Putamen (tissue), 1 donor: ENCODE results near the gene NCOR1.
A peak's percentile ranks its signal among the peaks of the same experiment; 100 is the strongest.
"Not testable (repeated sequence)": the region's sequence is repeated elsewhere in the genome, so short reads cannot be mapped to it uniquely, and the experiment has no call there.

Experiments
- DNase-seq: peaks from one replicate; pipeline ENCODE4 v3.0.0-alpha.2; 2016; ENCODE audit warnings: low spot score

The NCOR1 gene

DNA sequence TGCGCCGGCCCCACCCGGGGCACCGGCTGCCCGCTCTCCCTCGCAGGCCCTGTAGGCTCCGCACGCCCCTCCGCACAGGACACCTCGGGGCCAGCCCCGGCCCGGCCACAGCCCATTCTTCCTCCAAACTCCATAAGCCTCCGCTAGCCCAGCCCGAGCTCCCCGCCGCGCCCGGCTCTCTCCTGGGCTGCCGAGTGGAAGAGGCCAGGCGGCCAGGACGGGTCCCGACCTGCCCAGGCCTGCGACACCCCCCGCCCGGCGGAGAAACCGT is 397 bp downstream of the NCOR1 start:
- DNase-seq: no peak

DNA sequence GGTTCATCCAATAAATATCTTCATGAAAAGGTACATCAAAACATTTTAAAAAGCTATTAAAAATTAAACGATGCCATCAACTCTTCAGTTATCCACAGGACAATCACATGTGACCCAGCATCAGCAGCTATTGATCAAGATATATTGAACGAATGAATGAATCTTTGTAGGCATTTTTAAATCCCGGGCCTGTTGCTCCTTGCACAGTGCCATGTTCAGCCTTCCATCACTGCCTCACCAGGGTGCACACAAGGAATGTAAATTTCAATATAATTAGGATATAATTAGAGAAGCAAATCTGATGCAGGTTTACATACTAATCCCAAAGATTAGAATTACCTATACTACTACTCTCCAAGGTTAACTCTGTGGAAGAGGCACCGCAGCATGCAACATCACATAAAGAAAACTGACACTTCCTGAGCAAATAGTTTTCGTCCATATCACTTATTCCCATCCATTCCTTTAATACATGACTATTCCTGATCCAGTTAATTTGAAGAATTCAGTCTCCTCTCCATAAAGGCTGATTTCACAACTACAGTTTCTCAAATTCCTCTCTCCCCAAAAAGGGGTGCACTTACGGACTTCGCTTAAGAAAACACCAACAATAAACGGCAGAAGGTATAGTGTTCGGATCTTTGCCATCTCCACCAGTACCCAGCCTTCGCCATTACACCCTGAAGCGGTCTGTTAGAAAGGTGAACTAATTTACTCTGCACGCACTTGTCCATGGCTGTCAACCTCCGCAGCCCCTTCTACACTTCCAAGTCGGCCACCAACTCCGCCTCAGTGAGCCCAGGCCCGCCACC is 938 bp downstream of the NCOR1 start:
- peak; percentile 5 for DNase-seq

DNA sequence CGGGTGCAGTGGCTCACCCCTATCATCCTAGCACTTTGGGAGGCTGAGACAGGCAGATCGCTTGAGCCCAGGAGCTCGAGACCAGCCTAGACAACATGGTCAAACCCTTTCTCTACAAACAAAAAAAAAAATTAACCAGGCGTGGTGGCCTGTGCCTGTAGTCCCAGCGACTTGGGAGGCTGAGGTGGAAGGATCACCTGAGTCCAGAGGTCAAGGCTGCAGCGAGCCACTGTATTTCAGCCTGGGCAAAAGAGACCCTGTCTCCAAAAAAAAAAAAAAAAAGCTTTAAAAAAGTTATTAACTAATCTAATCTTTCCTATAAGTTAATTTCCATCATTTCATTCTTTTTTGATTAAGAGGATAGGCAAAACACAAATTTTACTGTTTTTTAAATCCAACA is 2.5 kb downstream of the NCOR1 start:
- DNase-seq: no peak

DNA sequence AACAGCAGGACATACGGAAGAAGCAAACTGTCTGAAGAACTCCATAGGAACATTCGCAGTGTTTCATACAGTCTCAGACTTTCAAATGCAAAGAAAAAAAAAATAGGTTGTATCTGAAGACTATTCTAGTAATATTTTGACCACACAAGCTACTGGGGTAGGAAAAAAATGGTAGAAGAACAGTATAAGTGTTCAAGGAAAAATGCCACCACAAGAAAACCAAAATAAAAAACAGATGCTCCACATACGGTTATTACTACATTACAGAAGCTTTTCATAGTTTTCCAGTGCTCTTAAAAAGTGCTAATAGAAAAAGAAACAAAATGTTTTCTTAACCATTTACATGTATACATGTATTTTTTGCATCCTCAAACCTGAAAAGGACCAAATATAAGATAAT is 3.7 kb downstream of the NCOR1 start:
- no peak for DNase-seq

DNA sequence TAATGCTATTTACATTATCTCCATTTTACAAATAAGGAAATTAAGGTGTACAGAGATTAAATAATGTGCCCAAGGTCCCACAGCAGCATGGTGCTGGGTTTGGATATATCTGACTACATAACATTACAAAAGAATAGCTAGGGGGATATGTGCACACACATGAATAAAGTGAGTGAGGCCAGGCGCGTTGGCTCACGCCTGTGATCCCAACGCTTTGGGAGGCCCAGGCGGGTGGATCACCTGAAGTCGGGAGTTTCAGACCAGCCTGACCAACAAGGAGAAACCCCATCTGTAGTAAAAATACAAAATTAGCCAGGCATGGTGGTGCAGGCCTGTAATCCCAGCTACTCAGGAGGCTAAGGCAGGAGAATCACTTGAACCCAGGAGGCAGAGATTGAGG is 10.6 kb downstream of the NCOR1 start:
- DNase-seq: not testable (repeated sequence)

DNA sequence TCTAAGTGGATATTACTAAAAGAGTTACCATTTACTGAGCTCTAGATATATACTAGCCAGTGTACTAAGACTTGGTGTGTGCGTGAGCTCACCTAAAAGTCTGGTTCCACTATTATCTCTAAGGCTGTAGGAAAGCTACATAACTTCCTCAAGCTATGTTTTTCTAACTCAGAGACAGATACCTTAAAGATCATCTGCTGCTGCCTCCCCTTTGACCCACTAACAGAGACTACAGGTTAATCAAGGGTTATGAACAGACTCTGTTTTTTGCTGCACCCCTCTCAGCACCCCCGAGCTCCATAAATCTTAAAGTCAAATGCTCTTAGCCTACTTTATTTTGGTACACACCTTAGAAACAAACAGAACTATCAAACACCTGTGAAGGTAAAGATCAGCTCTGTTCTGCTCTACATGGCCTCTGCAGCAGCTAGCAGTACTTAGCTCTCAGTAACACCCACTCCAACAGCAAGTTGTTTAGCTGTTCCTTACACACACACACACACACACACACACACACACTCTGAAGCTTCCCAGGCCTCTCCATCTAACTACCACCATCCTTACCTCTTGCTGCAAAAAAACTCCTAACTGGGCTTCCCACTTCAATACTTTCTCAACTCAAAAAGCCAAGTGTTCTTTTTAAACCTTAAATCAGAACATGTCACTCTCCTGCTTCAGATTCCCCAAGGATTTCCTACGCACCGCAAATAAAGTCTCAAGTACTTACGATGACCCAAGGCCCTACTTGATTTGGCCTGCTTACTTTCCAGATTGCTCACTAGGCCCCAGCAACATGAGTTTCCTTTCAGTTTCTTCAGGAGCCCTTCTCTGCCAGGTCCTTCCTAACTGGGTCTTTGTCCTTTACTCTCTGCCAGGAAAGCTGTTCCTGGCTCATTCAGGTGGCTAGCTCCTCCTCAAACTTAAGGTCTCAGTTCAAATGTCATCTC is 12.5 kb downstream of the NCOR1 start:
- DNase-seq: not testable (repeated sequence)

DNA sequence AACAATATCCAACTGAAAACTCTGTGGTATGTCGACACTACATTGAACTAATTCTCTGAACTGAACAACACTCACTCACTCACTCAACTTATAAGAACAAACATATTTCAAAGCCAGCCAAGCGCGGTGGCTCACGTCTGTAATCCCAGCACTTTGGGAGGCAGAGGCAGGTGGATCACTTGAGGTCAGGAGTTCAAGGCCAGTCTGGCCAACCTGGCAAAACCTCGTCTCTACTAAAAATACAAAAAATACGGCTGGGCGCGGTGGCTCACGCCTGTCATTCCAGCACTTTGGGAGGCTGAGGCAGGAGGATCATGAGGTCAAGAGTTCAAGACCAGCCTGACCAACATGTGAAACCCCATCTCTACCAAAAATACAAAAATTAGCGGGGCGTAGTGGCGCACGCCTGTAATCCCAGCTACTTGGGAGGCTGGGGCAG is 13.6 kb downstream of the NCOR1 start:
- DNase-seq: not testable (repeated sequence)

DNA sequence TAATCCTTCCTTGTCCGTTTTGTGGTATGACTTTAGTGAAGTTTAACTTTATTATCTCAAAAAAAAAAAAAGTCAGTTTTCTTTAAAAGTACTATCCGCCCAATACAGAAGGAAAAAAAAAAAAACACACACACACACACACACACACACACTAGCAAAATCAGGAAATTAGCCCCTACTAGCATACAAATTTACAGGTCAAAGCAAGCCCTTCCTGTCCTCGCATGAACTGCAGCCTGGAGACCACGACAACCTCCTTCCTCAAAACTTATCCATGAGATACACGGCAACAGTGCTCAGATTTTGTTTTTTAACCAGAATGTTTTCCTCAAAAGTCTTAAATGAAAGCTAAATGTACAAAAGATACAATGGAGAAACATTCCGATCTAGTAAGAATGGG is 16.2 kb downstream of the NCOR1 start:
- no peak for DNase-seq

DNA sequence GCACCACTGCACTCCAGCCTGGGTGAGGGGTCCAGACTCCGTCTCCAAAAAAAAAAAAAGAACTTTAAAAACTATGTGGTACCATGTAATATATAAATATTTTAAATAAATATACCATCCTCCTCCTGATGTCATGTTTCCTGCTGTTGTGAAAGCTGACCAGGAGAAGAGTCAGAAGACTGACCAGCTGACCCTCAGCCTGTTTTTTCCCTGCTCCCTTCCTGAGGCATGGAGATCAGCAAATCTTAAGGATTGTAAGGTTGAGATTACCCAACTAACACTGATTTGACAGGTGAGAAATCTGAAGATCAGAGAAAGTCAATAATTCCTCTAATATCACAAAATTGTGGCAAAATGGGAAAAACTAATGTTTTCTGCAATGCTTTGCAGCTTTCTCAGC is 18.1 kb downstream of the NCOR1 start:
- no peak for DNase-seq

DNA sequence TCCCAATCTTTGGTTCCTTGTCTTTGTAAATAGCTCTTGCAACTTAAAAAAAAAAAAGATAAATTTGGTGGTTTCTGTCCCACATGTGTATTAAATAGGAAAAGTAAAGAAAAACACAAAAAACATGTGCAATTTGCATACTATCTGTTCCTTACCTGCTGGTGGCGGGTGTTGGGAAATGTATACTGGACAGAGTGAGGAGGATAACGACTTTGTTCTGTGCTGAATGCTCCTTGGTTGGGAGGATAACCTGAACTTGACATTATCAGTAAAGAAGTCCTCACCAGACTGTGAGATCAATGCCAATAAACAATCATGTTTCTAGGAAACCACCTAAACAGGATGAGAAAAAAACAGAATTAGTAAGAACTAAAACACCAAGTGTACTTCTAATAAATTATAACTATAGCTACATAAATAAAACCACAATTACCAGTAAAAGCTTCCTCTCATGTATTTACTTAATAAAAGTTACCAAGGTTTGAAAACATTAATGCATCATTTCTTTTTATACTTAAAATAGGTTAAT is 21.0 kb downstream of the NCOR1 start:
- not testable (repeated sequence) for DNase-seq

DNA sequence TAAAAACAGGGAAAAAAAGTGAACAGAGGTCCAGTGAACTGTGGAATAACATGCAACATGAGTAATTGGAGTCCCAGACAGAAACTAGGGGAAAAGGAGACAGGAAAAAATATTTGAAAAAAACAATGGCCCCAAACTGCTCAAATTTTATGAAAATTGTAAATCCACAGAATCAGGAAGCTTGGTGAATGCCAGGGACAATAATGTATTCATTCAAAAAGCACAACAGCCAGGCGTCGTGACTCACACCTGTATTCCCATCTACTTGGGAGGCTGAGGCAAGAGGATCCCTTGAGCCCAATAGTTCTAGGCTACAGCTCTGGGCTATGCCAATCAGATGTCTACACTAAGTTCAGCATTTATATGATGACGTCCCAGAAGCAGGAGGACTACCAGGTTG is 23.7 kb downstream of the NCOR1 start:
- no peak for DNase-seq

DNA sequence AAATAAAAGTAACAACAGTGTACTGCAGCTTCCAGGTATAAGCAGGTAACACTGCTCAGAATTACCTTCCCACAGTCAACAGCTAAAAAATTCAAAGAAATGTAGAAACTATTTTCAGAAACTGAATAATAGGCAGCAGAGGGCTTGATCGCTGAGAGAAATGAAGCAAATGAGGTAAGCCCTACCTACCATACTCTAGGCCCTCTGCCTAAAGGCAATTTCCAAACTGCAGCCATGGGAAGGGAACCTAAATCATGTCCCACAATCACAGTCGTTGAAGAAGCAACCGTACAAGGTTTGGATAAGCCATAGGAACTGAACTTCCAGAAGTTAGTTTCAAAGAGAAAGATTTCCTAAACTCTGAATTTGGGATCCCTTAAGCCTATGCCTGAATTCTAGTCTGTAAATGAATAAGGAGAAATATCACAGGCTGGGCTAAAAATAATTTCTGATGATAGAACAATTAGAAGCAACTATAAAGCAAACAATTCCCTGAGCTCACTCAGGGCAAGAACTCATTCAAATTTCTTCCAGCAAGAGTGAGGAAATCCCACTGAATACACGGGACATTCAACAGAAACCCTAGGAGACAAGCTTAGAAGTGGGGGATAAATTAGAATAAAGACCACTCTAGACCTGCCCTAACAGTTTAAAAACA is 24.5 kb downstream of the NCOR1 start:
- DNase-seq: no peak

DNA sequence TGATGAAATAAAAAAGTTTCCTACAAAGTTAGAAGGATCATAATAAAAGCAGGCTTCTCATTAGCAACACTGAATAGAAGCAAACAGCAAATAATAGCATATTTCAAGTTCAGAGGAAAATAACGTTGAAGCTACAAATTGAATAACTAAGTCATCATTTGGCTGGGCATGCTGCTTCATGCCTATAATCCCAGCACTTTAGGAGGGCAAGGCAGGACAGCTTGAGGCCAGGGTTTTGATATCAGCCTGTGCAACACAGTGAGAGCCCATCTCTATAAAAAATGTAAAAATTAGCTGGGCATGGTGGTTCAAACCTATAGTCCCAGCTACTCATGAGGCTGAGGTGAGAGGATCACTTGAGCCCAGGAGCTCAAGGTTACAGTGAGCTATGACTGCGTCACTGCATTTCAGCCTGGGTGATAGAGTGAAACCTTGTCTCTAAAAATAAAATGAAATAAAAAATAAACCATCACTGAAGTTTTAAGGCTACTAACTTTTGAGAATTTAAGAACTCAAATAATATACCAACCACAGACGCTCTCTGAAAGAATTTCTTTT is 25.5 kb downstream of the NCOR1 start:
- DNase-seq: no peak

DNA sequence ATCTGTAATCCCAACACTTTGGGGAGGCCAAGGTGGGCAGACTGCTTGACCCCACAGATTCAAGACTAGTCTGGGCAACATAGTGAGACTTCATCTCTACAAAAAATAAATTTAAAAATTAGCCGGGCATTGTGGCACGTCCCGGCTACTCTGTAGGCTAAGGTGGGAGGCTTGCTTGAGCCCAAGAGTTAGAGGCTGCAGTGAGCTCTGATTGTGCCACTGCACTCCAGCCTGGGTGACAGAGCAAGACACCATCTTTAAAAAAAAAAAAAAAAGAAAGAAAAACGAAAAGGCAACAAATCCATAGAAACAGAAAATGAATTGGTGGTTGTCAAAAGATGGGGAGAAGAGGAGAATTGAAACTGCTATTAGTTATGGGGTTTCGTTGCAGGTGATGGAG is 27.7 kb downstream of the NCOR1 start:
- no peak for DNase-seq

DNA sequence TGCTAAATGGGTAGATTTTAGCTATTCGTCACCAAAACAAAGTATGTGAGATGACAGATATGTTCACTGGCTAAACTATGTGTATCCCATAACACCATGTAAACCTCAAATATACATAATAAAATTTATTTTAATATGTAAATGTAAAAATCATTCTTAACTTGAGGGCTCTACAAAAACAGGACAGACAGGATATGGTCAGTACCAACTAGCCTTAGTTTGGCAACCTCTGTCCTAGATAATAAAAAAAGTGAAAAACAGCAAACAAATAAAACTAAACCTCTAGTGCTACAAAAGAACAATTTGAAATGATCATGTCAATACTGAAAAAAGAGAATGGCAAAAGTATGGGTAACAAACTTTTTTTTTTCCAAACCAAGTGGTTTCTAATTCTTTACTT is 33.8 kb downstream of the NCOR1 start:
- DNase-seq: no peak

DNA sequence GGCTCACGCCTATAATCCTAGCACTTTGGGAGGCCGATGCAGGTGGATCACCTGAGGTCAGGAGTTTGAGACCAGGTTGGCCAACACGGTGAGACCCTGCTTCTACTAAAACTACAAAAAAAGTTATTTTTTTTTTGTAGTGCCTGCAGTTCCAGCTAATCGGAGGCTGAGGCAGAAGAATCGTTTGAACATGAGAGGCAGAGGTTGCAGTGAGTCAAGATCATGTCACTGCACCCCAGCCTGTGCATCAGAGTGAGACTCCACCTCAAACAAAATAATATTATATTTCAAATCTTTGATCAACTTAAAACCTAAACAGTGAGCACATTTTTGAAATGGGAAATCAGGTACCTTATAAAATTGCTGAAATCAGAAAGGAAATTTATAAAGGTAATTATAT is 36.5 kb downstream of the NCOR1 start:
- no peak for DNase-seq

DNA sequence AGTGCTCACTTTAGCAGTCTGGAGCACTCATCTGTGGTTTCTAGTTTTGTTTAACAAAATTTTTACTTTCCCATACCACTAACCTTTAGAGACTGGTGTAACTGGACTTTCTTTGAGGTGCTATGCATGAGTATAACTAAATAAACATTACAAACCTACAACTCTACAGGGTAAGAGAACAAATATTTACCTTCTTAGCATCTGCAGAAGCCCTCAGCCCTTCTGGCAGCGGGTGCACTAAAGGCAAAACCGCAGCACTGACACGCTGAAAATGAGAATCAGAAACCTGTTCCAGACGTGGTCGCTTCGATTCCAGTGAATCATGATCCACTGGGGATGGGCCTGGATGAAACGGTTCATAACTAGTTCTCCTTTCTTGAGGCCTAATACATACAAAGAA is 43.7 kb downstream of the NCOR1 start:
- no peak for DNase-seq

DNA sequence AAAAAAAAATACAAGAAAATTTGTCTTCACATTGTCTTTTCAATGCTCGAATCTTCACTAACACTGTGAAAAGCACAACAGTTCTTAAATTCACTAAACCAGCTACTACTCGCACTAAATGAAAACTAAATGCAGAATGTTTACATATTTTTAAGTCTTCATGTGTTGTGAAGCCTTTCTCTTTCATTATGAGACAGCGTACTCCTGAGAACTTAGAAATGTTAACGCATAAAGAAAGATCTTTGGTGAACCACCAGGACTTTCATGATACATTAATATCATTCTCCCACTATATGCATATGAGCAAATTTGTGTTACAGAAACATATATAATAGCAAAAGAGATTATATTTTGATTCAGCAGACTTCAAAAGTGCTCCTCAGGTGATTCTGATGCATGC is 48.6 kb downstream of the NCOR1 start:
- not testable (repeated sequence) for DNase-seq

DNA sequence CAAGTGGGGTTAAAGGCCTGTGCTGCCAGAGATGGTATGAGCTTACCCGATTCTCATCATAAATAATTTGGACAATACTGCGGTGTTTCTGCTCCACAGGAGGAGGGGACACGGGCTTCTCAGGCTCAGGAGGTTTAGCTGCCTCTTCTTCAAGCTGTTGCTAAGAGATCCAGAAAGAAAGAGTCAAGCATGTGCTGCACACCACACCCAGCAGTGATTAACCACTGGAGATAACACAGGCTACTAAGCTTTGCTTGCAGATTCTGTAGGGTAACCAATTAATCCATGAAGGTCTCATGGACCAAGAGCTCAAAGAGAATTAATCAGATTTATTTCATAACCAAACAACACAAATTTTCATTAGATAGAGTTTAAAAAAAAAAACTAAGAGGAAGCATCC is 56.6 kb downstream of the NCOR1 start:
- DNase-seq: no peak

DNA sequence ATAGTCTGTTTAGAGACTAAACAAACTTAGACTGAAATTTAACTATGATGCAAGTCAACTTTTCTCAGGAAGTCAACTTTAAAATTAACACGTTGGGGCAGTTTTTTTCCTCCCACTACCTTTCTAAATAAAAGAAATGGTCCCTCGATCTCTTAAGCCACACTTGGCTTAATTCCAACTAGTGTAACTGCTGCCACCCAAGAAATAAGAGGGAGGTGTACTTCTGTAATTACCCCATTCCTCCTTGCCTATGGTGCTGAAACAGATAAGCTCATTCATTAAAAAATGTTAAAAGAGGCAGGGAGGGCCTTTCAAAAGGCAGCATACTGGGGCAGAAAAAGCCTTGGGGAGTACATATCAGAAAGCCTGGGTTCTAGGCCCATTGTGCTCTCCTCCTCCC is 59.8 kb downstream of the NCOR1 start:
- no peak for DNase-seq

DNA sequence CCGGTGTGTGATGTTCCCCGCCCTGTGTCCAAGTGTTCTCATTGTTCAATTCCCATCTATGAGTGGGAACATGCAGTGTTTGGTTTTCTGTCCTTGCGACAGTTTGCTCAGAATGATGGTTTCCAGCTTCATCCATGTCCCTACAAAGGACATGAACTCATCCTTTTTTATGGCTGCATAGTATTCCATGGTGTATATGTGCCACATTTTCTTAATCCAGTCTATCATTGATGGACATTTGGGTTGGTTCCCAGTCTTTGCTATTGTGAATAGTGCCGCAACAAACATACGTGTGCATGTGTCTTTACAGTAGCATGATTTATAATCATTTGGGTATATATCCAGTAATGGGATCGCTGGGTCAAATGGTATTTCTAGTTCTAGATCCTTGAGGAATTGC is 63.0 kb downstream of the NCOR1 start:
- DNase-seq: not testable (repeated sequence)

DNA sequence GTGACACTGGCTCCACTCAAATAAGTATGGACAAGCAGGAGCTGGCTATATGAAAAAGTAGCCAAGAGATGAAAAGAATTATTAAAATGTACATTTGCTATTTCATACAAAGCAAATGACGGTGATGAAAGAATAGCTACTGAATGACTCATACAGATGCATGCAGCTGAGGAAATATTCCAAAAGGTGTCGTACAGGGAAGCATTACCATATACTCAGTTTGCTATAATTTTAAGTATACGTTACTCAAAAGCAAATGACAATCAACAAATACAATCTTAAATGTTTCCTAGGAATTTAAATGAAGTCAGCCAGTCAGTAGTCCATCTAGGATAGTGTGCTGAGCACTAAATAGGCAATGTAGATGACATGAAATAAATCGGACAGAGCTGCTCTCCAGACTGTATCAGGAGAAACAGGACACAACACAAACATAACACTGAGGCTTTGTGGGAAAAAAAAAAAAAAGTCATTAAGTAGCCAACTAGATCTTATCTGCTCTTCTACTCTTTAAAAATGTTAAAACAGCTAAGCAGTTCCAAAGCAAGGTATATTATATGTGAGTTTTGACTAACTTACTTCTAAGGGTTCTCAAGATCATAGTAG is 65.0 kb downstream of the NCOR1 start:
- no peak for DNase-seq
